CD4-positive, alpha-beta T cell treated with Interleukin-10 for 1 hour (primary cell): ENCODE data around the gene LRFN4.

Experiments
- DNase-seq: peaks from one replicate; pipeline ENCODE4 v3.0.0-alpha.2; 2020

LRFN4 gene

DNA sequence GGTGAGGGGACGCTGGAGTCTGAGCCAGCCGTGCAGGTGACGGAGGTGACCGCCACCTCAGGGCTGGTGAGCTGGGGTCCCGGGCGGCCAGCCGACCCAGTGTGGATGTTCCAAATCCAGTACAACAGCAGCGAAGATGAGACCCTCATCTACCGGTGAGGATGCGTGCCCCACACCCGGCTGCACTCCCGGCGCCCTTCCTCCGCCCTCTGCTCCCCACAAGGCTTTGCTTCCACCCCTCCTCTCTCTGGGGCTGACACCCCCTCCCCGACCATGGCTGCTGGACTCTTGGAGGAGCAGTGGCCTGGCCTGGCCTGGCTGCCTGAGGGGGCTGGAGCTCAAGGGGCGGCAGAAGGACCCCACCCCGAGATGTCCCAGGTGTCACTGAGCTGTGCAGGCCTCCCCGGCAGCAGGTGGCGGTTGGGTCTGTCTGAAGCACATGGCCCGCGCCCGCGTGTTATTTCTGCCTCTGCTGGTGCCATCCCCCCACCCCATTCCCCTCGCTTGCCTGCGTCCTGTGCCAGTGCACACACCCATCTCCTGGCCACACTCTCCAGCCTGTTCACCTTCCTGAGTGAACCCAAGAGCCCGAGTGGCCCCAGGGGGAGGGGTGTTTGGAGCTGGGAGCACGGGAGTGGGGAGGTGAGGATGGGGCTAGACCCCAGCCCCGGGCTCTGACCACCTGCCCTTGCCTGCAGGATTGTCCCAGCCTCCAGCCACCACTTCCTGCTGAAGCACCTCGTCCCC is 2.2 kb downstream of the LRFN4 start:
- DNase-seq = no peak

DNA sequence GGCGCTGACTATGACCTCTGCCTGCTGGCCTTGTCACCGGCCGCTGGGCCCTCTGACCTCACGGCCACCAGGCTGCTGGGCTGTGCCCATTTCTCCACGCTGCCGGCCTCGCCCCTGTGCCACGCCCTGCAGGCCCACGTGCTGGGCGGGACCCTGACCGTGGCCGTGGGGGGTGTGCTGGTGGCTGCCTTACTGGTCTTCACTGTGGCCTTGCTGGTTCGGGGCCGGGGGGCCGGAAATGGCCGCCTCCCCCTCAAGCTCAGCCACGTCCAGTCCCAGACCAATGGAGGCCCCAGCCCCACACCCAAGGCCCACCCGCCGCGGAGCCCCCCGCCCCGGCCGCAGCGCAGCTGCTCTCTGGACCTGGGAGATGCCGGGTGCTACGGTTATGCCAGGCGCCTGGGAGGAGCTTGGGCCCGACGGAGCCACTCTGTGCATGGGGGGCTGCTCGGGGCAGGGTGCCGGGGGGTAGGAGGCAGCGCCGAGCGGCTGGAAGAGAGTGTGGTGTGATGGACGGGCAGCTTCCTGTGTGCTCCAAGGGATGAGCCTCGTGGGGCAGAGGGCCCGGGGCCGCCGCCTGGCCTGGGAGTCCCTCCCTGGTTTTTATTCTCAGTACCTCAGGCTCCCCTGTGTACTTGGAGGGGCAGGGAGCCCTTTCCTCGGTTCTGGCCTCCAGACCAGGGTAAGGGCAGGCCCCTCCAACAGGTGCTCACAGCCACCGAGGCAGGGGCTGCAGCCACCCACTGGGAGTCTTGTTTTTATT is 3.0 kb downstream of the LRFN4 start:
- no peak for DNase-seq

DNA sequence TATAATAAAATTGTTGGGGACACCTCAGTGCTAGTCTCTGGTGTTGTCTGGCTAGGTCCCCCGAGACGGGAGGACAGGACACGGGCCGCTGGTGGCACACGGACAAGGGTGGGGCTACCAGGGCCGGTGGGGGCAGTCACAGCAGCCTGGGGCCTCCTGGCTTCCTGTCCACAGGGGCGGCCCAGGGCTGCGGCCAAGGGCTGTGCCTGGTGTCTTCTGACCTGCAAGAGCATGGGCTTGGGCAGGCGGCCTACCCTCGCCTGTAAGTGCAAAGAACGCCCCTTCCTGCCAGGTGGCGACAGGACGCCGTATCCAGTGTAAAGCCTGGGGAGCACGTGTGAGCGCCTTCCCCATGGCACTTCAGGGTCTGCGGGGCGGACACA is 3.6 kb downstream of the LRFN4 start:
- no peak for DNase-seq

DNA sequence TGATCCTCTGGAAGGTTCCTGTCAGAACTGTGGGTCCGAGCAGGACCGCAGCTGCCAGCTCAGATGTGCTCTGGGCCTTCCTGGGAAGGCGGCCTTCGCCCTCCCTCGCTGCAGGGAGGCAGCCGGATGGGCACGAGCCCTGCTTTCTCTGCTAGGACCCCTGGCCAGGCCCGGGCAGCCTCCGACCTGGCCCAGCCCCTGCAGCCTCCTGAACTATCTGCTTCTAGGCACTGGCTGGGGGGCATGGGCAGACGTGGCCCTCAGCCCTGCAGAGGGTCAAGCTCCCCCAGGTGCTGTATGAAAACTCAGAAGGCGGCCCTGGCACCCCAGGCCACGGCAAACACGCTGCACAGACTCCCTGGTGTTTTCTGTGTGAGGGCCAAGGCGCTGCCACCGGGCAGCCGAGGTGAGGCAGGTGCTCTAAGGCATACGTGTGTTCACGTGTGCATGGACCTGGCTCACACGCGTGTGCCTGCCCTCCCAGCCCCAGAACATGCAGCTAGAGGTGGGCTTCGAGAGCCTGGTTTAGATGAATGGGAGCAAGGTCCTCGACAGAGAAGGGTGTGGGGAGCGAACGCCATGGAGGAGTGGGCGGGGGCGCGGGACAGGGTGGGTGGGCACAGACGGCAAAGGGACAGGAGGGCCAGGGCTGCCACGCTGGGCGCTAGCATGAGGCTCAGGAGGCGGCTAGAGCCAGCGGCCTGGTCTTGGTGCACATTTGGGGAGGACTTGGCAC is 4.3 kb downstream of the LRFN4 start:
- no peak for DNase-seq

DNA sequence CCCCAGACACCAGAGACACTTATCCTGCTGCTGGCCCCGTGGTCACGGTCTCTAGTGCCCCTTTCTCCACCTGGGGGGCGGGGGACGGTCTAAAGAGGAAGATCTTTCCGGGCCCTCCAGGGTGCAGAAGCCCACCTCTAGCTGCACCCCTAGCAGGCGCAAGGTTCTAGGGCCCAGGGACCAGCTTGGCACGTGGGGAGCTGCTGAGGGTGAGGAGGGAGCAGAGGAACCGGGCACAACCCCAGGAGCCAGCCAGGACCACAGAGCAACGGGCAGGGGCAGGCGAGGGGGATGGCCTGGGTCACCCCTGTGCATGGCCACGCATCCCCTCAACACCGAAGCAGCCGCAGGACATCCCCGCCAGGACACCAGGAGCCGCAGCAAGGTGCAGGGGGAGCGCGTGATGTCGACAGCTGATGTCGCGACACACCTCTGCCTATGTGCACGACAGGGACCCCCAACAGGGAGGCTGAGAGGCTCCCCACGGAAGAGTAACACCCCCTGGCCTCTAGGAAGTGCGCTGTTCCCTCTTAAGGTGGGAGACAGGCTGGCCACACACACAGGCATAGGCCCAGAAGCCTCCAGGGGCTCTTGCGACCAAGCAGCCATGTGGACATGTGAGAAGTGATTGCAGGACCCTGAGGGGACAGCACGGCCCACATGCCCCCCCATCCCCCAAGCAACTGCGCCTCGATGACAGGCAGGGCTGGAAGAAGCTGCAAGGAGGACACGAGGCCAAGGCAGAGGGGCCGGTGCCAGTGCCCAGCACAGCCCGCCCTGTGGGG is 5.1 kb downstream of the LRFN4 start:
- DNase-seq = no peak

DNA sequence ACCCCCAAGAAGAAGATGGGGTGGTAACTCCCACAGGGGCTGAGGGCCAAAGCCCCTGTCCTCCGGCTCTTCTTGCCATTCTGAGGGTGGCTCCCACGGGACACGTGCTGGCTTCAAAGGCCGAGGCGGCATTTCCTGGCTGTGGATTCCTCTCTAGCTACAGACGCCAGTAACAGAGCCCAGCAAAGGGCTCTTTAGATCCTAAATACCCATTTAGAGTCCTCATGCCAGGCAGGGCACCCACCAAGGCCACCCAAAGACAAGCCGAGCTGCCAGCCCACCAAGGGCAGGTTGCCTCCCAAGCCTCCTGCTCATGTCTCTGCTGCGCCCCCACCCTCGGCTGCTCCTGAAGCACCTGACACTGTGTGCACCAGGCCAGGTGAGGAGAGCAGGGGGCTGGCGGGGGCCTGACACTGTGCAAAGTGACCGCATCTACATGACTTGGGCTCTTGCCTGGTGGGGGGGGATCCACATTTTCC is 5.7 kb downstream of the LRFN4 start:
- DNase-seq = no peak

DNA sequence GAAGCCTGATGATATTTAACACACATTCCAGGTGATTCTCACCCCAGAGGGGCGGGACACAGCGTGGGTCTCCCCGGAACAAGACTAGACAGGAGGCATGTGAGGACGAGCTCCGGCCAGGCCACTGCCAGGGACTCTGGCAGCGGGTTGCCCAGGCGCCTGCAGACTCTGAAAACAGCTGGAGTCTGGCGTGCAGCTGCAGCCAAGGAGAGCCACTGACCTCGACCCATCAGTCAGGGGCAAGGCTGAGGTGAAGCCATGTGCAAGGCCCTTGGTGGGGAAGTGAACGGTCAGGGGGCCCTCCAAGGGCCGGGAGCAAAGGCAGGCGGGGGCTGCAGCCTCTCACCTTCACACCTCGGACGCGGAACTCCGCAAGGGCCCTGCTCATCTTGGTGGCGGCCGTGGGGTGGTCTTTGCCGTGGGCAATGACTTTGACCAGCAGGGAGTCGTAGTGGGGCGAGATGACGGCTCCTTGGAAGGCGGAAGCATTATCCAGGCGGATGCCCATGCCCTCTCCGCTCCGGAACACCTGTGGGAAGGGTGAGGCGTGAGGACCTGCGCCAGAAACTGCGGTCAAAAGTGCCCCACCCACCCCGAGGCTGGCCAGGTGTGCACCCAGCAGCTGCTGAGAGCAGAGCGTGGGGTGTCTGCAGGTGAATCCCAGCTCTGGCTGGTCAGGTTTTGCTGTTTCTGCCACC is 6.7 kb downstream of the LRFN4 start:
- DNase-seq = no peak

DNA sequence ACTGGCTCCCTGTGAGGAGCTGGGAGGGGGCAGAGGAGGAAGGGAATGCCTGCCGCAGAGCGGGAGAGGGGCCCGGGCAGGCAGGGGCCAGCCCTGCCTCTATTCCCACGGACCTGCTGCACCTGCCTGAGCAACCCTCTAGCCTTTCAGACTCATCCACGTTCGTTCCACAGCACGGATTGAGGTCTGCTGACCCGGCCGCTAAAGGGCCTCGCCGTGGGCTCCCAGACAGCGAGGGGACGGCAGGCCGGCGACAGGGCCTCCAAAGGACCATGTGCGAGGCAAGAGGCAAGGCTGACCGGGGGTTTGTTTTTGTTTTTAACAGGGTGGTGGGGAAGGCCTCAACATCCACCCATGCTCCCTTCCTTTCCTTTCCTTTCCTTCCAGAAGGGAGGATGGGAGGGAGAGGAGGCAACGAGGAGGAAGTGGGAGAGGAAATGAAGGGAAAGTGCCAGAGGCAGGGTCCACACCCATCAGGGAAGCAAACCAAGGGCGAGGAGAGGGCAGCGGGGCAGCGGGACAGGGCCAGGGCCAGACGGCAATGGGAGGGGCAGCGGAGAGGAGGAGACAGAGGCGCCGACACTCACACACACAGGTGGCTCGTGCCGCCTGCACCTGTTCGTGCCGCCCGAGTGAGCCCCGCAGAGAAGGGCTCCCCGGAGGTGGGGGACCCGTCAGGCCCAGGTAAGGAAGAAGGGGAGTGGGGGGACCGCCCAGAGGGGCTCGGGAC is 7.5 kb downstream of the LRFN4 start:
- no peak for DNase-seq

DNA sequence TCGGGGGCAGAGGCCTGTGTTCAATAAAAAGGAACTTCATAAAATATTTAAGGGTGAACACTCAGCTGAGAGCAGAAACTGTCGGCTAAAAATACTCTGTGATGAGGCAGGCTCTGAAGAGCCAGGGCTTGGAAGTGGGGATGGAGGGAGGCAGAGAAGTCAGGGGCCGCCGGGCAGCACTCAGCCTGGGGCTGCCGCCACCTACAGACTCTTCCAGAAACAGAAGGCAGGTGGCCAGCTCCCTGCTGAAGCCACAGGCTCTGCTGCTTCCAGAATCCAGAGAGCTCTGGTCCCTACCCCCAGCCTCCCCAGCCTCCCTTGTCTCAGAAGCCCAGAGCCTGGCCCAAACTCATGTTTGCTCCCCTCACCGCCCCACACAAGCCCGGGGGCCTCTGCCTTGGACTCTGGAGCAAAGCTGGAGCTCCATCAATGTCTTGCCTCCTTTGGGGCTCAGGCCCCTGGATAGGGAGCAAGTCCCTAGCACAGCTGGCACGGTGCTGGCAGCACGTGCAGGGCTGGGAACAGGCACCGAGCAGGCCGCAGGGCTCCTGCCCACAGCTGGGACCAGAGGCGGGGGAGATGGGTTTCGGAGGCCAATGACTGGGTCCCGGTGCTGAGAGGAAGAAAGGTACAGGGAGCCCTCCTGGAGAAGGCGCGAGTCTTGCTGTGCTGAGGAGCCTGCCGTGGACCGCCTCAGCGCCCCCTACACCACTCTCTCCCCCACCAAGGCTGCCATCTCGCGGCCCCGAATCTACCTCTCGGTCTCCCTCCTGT is 8.2 kb downstream of the LRFN4 start:
- DNase-seq = no peak

DNA sequence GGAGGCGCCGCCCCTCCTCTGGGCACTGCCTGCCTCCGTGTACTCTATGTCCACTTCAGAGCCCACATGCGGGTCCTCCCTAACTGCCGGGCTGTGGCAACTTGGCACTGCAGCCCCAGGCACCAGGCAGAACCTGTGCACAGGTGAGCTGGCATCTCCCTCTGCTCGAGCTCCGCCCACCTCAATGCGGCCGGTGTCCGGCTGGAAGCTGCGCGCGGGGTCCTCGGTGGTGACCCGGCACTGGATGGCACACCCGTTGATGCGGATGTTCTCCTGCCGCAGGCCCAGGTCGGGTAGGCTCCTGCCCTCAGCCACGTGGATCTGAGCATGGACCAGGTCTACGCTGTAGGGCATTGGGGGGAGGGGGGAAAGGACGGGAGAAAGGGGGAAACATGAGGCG is 9.1 kb downstream of the LRFN4 start:
- no peak for DNase-seq

DNA sequence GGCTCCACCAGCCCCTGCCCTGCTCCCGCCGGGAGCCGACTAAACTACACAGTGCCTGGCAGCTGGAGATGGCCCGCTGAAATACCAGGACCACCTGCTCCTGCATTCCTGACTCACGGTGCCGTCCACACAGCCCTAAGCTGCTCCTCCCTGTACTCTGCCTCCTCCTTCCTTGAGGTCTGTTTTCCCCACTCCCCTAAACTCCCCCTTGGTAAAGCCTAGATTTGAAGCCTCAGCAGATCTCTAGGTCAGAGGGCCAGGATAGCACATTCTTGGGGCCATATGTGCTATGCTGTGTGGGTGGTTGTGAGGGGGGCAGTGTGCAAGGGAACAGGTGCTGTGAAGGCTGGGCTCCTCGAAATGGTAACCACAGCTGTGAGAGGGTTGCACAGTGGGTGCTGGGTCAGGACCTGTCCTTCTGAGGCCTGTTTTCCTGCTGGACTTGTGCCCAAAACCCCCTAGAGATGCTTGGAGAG is 9.7 kb downstream of the LRFN4 start:
- DNase-seq = no peak

DNA sequence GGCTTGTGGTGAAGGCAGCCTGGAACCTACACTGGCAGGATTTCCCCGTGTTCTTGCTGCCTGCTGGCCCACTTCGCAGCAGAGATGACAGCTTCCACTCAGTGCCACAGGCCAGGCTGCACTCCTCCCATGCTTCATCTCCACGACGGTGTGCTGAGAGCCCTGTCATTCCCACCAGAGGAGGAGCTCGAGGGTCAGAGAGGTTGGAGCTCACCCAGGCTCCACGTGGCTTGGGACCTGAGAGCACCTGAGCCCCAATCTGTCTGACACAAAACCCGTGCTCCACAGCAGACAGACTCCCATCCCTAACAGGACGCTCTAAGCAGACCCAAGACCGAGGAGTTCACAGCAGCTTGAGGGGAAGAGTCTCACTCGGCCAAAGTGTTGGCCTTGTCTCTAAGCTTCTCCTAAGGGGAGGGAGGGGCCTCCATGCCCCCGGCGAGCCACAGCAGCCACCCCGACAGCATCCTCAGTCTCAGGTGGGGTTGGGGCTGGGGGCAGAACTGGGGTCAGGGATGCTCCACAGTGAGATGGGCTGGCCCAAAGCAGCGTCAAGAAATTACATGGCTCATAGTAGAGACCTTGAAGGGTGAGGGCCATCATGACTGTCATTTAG is 10.7 kb downstream of the LRFN4 start:
- no peak for DNase-seq

DNA sequence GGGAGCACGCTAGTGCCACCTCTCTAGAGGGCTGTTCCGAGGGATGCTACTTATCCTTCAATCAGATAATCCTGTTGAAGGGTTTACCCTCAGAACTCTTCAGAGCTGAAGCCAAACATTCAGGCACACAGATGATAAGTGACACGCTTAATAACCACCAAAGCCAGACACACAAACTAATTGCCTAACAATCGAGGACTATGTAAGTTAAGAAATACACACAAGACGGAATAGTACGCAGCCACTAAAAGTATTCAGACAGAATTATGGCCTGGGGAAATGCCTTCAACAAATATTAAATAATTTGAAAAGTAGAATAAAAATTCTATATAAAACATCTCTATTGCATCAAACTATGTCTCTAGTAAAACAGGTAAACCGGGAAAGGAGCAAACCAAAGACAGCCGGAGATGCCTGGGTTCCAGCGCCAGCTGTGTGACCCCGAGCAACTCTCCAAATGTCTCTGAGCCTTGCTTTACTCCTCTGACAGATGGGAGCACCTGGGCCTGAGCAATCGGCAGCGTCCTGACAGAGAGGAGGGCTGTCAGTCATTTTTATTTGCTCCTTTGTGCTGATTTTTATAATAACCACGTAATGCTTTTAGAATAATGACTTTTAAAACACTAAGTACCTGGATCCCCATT is 11.3 kb downstream of the LRFN4 start:
- no peak for DNase-seq

DNA sequence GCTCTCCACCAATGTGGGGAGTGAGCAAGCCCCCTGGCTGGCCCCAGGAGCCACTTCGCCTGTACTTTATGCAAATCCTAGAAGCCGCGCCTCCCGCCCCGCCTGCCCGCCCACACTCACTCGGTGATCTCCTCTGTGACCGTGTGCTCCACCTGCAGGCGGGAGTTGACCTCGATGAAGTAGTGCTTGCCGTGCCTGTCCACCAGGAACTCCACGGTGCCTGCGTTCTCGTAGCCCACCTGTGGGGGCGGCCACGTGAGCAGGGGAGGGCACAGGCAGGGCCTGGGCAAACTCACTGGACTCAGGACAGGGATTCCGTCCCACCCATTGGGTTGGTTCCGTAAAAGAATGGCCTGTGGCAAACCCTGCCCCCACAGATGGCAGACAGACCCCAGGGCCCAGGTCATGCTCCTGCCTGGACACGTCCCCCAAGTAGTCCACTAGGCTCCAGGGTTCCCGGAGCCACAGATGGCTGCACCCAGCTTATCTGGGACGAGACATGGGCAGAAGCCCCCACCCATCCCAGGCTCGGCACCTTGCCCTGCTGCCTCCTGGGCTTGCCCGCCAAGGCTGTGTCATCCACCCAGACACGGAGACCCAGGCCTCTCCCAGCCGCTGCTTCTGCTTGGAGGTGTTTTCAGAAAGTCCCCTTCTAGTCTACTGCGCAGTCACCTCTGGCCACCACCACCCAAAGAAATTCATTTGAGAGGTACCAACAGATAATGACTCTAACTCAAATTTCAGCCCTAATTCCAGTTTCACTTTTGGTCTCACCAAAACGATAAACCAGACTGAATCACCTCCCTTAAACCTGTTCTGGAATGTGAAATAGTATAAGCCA is 12.1 kb downstream of the LRFN4 start:
- DNase-seq = peak; percentile 80

DNA sequence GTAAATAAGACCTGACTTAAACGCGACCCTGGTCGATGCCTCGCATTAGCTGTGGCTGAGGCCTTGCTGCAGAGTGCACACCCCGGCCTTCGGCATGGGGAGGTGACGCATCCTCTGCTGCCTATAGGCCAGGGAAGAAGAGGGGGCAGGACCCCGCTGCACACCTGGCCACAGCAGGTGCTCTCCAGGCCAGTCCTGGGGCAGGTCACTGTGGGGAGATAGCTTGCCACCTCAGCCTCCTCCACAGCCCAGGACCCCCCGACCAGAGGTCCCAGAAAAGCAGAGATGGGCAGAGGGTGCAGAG is 12.7 kb downstream of the LRFN4 start:
- no peak for DNase-seq

DNA sequence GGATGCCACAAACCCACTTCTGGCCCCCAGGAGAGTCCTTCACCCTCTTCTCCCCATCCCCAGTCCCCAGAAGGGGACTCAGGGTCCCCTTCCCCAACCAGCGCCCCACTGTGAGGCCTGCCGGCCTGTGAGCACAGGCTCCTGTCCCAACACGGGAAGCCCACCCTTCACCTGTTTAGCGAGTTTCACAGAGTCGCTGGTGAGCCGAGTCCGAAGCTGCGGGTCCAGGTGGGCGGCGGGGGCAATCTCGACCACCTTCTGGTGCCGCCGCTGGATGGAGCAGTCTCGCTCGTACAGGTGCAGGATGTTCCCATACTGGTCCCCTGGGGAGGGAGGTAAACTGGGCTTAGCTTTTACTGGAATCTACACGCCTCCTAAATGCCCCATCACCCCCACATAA is 13.3 kb downstream of the LRFN4 start:
- DNase-seq = no peak

DNA sequence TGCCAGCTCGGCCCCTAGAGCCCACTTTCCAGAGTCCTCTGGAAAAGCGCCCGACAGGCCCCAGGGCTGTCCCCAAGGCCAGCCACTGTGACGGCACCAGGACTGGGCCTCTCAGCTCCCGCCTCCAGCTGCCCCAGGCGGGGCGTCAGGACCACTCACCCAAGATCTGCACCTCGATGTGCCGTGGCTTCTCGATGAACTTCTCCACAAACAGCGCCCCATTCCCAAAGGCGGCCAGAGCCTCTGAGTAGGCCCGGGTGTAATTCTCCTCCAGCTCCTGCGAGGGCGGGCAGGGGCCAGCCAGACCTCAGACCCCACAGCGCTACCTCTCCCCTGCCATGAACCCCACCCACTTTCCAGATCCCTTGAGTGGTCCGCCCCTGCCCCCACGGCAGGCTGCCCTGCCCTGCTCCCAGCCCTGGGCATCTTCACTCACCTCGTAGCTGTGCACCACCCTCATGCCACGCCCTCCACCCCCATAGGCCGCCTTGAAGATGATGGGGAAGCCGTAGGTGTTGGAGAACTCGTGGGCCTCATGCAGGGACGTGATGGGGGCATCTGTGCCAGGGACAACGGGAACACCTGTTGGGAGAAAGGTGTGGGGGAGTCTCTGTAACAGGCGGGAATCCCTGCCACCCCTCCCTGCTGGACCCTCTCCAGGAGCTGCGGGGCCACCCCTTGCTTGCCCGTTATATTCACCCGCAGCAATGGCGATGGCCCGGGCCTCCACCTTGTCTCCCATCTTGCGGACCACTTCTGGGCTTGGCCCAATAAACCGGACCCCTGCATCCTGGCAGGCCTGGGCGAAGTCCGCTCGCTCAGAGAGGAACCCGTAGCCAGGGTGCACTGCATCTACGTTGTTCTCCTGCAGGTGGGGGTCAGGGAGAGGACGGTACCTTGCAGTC is 14.0 kb downstream of the LRFN4 start:
- DNase-seq = no peak

DNA sequence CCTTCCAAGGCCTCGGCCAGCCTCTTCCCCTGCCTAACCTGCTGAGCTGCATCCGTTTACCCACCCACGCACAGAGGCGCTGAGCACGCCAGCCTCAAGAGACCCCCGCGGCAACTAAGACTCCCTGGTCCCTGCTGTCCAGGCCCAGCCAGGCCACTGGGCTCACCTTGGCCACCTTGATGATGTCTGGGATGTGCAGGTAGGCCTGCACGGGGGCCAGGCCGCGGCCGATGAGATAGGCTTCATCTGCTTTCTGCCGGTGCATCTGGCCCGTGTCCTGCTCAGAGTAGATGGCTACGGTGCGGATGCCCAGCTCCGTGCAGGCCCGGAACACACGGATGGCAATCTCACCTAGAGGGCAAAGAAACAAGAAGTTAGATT is 14.6 kb downstream of the LRFN4 start:
- no peak for DNase-seq
